BLaER1 treated with 17β-estradiol and CSF1 and Interleukin-3, amounts not matched to agents 10 nM and 100 nM (cell line): ENCODE measurements around the gene PTPRR.

Experiments
- H3K27ac ChIP-seq, 11 experiments: shearing (Covaris generic); formaldehyde crosslinking; 2 replicates each; pipeline ENCODE4 v1.8.1; 2022
- H3K27me3 ChIP-seq, 11 experiments: shearing (Covaris generic); formaldehyde crosslinking; 2 replicates each; pipeline ENCODE4 v1.8.1; 2022
- H3K36me3 ChIP-seq, 11 experiments: shearing (Covaris generic); formaldehyde crosslinking; 2 replicates each; pipeline ENCODE4 v1.8.1; 2022
- H3K4me1 ChIP-seq, 10 experiments: shearing (Covaris generic); formaldehyde crosslinking; 2 replicates each; pipeline ENCODE4 v1.8.1; 2022
- H3K4me2 ChIP-seq, 11 experiments: shearing (Covaris generic); formaldehyde crosslinking; 2 replicates each; pipeline ENCODE4 v1.8.1; 2022
- H3K4me3 ChIP-seq, 10 experiments: shearing (Covaris generic); formaldehyde crosslinking; 2 replicates each; pipeline ENCODE4 v1.8.1; 2022
- H3K9ac ChIP-seq, 11 experiments: shearing (Covaris generic); formaldehyde crosslinking; 2 replicates each; pipeline ENCODE4 v1.8.1; 2022
- H3K9me3 ChIP-seq, 11 experiments: shearing (Covaris generic); formaldehyde crosslinking; replicated peaks in 1 of 11; 2 replicates each; pipeline ENCODE4 v1.8.1; 2022
- H4K20me1 ChIP-seq, 11 experiments: shearing (Covaris generic); formaldehyde crosslinking; 2 replicates each; pipeline ENCODE4 v1.8.1; 2022
- Cebpa-rat ChIP-seq, 11 experiments: shearing (Covaris generic); IDR thresholded peaks; 2 replicates each; pipeline ENCODE4 v1.8.1; 2022

Gene PTPRR

GRCh38 chr12:70883855-70884254 lies 36.7 kb downstream of the PTPRR start:
- Histone ChIP-seq H3K4me3 (no peak overlapping the region), H4K20me1 (no peaks in the 10 kb centered on the region), H3K27me3 (no peaks in the 10 kb centered on the region), H3K9ac (no peak overlapping the region), H3K4me1 (no peaks in the 10 kb centered on the region), H3K36me3 (no peaks in the 10 kb centered on the region), H3K4me2 (no peak overlapping the region), H3K9me3 (no peaks in the 10 kb centered on the region), H3K27ac (no peak overlapping the region)
- TF ChIP-seq Cebpa-rat (IDR thresholded peaks at IDR 0.05), result no peak

- no peak for TF ChIP-seq Cebpa-rat (IDR thresholded peaks at IDR 0.05)
- no peak overlapping the region for H3K4me3 ChIP-seq
- H3K4me2 ChIP-seq, result no peak overlapping the region
- H3K27ac ChIP-seq, result no peak overlapping the region
- H3K9ac ChIP-seq, result no peak overlapping the region
- H4K20me1 ChIP-seq, result no peaks in the 10 kb centered on the region
- no peaks in the 10 kb centered on the region for H3K4me1 ChIP-seq
- no peaks in the 10 kb centered on the region for H3K36me3 ChIP-seq
- no peaks in the 10 kb centered on the region for H3K27me3 ChIP-seq
- H3K9me3 ChIP-seq, result no peaks in the 10 kb centered on the region
Measured at GRCh38 chr12:70880744-70881143, 39.8 kb downstream of the PTPRR start.

- no peaks in the 10 kb centered on the region for H3K36me3 ChIP-seq
- TF ChIP-seq Cebpa-rat (IDR thresholded peaks at IDR 0.05), result no peak
- no peak overlapping the region for H3K27ac ChIP-seq
- H4K20me1 ChIP-seq, result no peaks in the 10 kb centered on the region
- no peak overlapping the region for H3K4me2 ChIP-seq
- no peaks in the 10 kb centered on the region for H3K9me3 ChIP-seq
- H3K4me3 ChIP-seq, result no peak overlapping the region
- no peaks in the 10 kb centered on the region for H3K27me3 ChIP-seq
- no peaks in the 10 kb centered on the region for H3K4me1 ChIP-seq
- no peak overlapping the region for H3K9ac ChIP-seq
Measured at GRCh38 chr12:70876952-70877351, 43.6 kb downstream of the PTPRR start.

GRCh38 chr12:70875628-70876027 lies 44.9 kb downstream of the PTPRR start:
- Histone ChIP-seq H3K36me3 (no peaks in the 10 kb centered on the region), H3K4me1 (no peaks in the 10 kb centered on the region), H3K9ac (no peak overlapping the region), H3K27ac (no peak overlapping the region), H3K9me3 (no peaks in the 10 kb centered on the region), H4K20me1 (no peaks in the 10 kb centered on the region), H3K4me2 (no peak overlapping the region), H3K27me3 (no peaks in the 10 kb centered on the region), H3K4me3 (no peak overlapping the region)
- TF ChIP-seq Cebpa-rat (IDR thresholded peaks at IDR 0.05), result no peak

- Histone ChIP-seq H3K27ac (no peak overlapping the region), H3K4me2 (no peak overlapping the region), H3K9ac (no peak overlapping the region), H3K36me3 (no peaks in the 10 kb centered on the region), H3K4me3 (no peak overlapping the region), H3K27me3 (no peaks in the 10 kb centered on the region), H3K4me1 (no peaks in the 10 kb centered on the region), H4K20me1 (no peaks in the 10 kb centered on the region), H3K9me3 (no peaks in the 10 kb centered on the region)
- TF ChIP-seq Cebpa-rat (IDR thresholded peaks at IDR 0.05), result no peak
Measured at GRCh38 chr12:70854881-70855568, 65.5 kb downstream of the PTPRR start.

- Histone ChIP-seq H3K9me3 (no peaks in the 10 kb centered on the region), H3K4me1 (0 out of 20 replicates have a peak, but pooled peaks cover 0 to 1% (median 0%) of the 10 kb centered on the region in 10 experiments), H4K20me1 (no peaks in the 10 kb centered on the region), H3K27ac (no peak overlapping the region), H3K9ac (no peak overlapping the region), H3K4me2 (no peak overlapping the region), H3K4me3 (no peak overlapping the region), H3K27me3 (no peaks in the 10 kb centered on the region), H3K36me3 (no peaks in the 10 kb centered on the region)
- TF ChIP-seq Cebpa-rat (IDR thresholded peaks at IDR 0.05), result no peak
Measured at GRCh38 chr12:70854138-70854537, 66.4 kb downstream of the PTPRR start.

GRCh38 chr12:70853326-70853725 lies 67.2 kb downstream of the PTPRR start:
- Histone ChIP-seq H3K9ac (no peak overlapping the region), H4K20me1 (no peaks in the 10 kb centered on the region), H3K27me3 (no peaks in the 10 kb centered on the region), H3K4me3 (no peak overlapping the region), H3K27ac (no peak overlapping the region), H3K4me2 (no peak overlapping the region), H3K9me3 (no peaks in the 10 kb centered on the region), H3K36me3 (no peaks in the 10 kb centered on the region), H3K4me1 (0 out of 20 replicates have a peak, but pooled peaks cover 0 to 3% (median 0%) of the 10 kb centered on the region in 10 experiments)
- TF ChIP-seq Cebpa-rat (IDR thresholded peaks at IDR 0.05), result no peak

GRCh38 chr12:70852416-70853150 lies 68.0 kb downstream of the PTPRR start:
- no peak for TF ChIP-seq Cebpa-rat (IDR thresholded peaks at IDR 0.05)

GRCh38 chr12:70849265-70849960 lies 71.1 kb downstream of the PTPRR start:
- Histone ChIP-seq H3K4me1 (0 out of 20 replicates have a peak, but pooled peaks cover 0 to 3% (median 0%) of the 10 kb centered on the region in 10 experiments), H3K27me3 (no peaks in the 10 kb centered on the region), H4K20me1 (no peaks in the 10 kb centered on the region), H3K36me3 (no peaks in the 10 kb centered on the region), H3K9ac (no peak overlapping the region), H3K9me3 (no peaks in the 10 kb centered on the region), H3K27ac (no peak overlapping the region), H3K4me2 (no peak overlapping the region), H3K4me3 (no peak overlapping the region)
- no peak for TF ChIP-seq Cebpa-rat (IDR thresholded peaks at IDR 0.05)

More at GRCh38 chr12:70852416-70853150, 68.0 kb downstream of the PTPRR start:
- Histone ChIP-seq H4K20me1 (no peaks in the 10 kb centered on the region), H3K27me3 (no peaks in the 10 kb centered on the region), H3K4me2 (no peak overlapping the region), H3K4me3 (no peak overlapping the region), H3K27ac (no peak overlapping the region), H3K36me3 (no peaks in the 10 kb centered on the region), H3K4me1 (0 out of 20 replicates have a peak, but pooled peaks cover 0 to 3% (median 0%) of the 10 kb centered on the region in 10 experiments), H3K9ac (no peak overlapping the region), H3K9me3 (no peaks in the 10 kb centered on the region)
